SK-N-SH (cell line): ENCODE results near the gene SLC12A3.

Experiments
- EP300 ChIP-seq, 2 experiments: IDR thresholded peaks; 2 replicates each; pipeline versions ENCODE4 v1.4.0 to v1.6.1; 2012; ENCODE audit warnings: borderline replicate concordance in 1 of 2, low read depth in 1 of 2, low read length in 1 of 2
- JUND ChIP-seq: IDR thresholded peaks from 2 replicates; pipeline ENCODE4 v1.4.0; 2012
- MXI1 ChIP-seq: IDR thresholded peaks from 2 replicates; pipeline ENCODE4 v1.6.1; 2012; ENCODE audit warnings: mild to moderate bottlenecking, low read depth, low read length, improper control_type of control experiment
- POLR2AphosphoS5 ChIP-seq: IDR thresholded peaks from 2 replicates; pipeline ENCODE4 v1.6.1; 2012; ENCODE audit warnings: low read depth, low read length
- YY1 ChIP-seq: IDR thresholded peaks from 2 replicates; pipeline ENCODE4 v1.4.0; 2012; ENCODE audit warnings: low read depth, mild to moderate bottlenecking
- TF ChIP-seq, protein P1 (sequence below): IDR thresholded peaks from 2 replicates; pipeline ENCODE4 v1.4.0; 2012; ENCODE audit warnings: low read depth
- TF ChIP-seq, protein P2 (sequence below): fragments of 200-600 bp; sonication (generic); IDR thresholded peaks from 2 replicates; pipeline ENCODE4 v1.6.1; 2017; ENCODE audit warnings: antibody characterized with exemption, mild to moderate bottlenecking, moderate library complexity

DNA sequence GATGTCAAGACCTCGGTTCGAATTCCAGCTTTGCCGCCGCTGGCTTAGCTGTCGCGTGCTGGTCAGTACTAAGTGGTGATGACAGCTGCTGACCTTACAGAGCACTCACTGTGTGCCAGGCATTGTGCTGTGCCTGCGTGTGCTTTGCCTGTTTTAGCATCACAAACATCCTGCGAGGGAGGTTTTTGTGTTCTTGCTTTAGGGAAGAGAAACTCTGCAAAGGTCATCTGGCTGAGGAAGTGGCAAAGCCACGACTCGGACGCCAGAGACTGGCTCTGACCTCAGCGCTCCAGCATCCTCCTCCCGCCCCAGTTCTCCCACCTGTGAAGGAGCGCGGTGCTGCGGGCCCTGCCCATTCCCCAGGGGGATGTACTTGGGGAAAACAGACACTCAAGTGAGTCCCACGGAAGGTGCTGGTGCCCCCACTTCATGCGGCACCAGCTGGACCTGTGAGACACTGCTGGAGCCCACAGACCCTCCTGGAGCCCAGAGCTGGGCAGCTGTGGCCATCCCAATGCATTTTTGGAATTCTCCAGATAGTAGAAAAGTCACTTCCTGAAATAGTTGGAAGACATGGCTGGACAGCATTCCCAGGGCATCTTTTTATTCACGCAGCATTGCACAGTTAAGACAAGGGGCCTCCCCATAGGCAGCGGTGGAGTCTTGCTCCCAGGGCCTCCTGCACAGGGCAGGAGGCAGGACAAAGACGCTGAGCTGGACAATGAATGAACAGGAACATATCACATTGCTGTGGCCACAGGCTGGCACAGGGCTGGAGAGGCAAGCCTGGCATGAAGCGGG lies 47.0 kb downstream of the SLC12A3 start:
- TF ChIP-seq YY1, result no peak
- TF ChIP-seq, protein P1, sequence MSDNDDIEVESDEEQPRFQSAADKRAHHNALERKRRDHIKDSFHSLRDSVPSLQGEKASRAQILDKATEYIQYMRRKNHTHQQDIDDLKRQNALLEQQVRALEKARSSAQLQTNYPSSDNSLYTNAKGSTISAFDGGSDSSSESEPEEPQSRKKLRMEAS, result no peak
- no peak for TF ChIP-seq JUND
- TF ChIP-seq, protein P2, sequence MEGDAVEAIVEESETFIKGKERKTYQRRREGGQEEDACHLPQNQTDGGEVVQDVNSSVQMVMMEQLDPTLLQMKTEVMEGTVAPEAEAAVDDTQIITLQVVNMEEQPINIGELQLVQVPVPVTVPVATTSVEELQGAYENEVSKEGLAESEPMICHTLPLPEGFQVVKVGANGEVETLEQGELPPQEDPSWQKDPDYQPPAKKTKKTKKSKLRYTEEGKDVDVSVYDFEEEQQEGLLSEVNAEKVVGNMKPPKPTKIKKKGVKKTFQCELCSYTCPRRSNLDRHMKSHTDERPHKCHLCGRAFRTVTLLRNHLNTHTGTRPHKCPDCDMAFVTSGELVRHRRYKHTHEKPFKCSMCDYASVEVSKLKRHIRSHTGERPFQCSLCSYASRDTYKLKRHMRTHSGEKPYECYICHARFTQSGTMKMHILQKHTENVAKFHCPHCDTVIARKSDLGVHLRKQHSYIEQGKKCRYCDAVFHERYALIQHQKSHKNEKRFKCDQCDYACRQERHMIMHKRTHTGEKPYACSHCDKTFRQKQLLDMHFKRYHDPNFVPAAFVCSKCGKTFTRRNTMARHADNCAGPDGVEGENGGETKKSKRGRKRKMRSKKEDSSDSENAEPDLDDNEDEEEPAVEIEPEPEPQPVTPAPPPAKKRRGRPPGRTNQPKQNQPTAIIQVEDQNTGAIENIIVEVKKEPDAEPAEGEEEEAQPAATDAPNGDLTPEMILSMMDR, result no peak
- TF ChIP-seq POLR2AphosphoS5, result no peak
- no peak for TF ChIP-seq MXI1
- no peak for TF ChIP-seq EP300 (IDR thresholded peaks at IDR 0.05; ENCODE audit: borderline replicate concordance in 1 of 2, low read depth in 1 of 2, low read length in 1 of 2)
